Lung microvascular endothelial cell (primary cell): ENCODE measurements around the gene SETD1B. TPM values are rescaled to one million over a fixed set of nuclear protein-coding genes. Genes with fewer than 3 reads are reported as not detected.

ENCODE experiments used
- DNase-seq, 2 donors: peaks; one replicate each; pipeline versions ENCODE4 v3.0.0 to v3.0.0-alpha.2; 2010; ENCODE audit warnings: low read depth in 2 of 2
- total RNA-seq: library from RNA; depleted of rRNA; stranded (reverse); fragments of >200 nt; gene quantifications from 2 replicates; pipeline ENCODE4 v1.2.1, GENCODE V29; 2014

SETD1B gene
- total RNA-seq, 1 donor from 2014 or later = 1.4 TPM

DNA sequence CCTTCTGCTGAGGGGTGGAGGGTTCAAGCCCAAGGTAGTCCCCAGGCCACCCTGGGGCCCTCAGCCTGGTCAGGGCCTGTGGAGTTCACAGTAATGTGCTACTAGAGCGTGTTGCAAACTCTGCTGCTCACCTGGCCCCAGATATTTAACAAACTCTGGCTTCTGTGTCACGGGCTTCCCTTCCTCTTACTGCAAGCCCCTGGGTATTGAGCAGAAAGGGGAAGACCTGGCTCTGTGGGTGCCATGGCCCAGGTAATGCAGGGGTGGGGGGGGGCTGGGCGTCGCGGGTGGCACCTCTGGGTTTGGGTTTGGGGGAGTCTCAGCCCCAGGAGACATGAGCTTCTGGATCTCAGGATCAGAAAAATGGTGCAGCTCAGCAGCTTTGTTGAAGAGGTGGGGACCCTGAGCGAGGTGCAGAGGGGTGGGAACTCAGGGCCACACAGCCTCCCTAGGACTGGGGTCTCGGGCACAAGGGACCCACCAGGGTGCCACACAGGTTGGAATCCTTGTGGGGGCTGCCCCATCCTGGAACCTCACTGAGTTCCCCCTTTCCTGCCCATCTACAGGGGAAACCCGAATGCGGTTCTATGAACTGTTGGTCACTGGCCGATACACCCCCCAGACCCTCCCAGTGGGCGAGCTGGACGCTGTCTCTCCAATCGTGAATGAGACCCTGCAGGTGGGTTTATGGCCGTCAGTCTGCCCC, 4.0 kb downstream of the SETD1B start:
- DNase-seq = no peak

DNA sequence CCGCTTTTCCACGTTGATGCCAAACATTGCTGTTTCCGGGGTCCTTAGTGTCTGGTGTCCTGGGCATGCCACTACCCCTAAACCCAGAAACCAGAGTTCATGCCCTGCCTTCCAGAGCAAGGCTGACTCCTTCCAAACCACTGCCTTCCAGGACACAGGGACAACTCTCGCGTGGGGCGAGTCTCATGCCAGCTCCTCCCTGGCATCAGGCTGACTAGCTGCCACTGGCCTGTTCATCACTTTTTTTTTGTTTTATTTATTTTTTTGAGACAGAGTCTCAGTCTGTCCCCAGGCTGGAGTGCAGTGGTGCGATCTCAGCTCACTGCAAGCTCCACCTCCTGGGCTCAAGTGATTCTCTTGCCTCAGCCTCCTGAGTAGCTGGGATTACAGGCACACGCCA, 4.8 kb downstream of the SETD1B start:
- no peak for DNase-seq

DNA sequence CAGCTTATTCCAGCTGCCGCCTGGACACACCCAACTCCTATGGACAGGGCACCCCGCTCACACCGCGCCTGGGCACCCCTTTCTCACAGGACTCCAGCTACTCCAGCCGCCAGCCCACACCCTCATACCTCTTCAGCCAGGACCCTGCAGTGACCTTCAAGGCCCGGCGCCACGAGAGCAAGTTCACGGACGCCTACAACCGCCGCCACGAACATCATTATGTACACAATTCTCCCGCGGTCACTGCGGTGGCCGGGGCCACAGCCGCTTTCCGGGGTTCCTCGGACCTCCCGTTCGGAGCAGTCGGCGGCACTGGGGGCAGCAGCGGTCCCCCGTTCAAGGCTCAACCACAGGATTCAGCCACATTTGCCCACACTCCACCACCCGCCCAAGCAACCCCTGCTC, 5.9 kb downstream of the SETD1B start:
- DNase-seq = no peak

DNA sequence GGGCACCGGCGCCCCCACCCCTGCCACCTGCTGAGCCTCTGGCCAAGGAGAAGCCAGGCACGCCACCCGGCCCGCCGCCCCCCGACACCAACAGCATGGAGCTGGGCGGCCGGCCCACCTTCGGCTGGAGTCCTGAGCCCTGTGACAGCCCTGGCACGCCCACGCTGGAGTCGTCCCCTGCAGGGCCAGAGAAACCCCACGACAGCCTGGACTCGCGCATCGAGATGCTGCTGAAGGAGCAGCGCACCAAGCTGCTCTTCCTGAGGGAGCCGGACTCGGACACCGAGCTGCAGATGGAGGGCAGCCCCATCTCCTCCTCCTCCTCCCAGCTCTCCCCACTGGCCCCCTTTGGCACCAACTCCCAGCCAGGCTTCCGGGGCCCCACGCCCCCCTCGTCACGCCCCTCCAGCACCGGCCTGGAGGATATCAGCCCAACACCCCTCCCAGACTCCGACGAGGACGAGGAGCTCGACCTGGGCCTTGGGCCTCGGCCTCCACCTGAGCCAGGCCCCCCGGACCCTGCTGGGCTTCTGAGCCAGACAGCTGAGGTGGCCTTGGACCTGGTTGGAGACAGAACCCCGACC, 6.5 kb downstream of the SETD1B start:
- no peak for DNase-seq

DNA sequence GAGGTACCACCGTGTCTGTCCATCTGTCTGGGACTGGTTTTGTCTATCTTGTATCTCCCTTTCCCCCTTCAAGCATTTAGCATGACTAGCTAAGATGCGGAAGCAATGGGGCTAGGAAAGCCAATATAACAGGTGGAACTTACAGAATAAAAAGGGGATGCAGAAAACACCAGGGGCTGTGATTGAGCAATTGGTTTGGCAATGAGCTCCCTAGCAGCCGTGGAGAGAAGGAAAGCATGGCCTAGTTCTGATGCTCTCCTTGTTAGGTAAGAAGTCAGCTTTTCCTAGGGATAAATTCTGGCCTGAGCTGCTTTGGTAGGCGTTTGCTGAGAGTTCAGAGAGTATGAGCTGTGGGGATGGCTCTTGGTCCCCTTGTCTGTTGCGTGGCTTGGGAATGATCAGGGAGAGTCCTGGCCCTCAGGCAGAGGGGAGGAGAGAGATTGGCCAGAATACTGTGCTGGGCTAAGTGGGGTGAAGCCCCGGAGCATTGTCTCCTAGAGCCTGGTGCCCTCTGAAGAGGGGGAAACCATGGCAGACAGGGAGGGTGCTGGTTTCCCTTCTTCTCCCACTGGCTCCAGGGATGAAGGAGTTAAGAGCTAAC, 7.1 kb downstream of the SETD1B start:
- no peak for DNase-seq

DNA sequence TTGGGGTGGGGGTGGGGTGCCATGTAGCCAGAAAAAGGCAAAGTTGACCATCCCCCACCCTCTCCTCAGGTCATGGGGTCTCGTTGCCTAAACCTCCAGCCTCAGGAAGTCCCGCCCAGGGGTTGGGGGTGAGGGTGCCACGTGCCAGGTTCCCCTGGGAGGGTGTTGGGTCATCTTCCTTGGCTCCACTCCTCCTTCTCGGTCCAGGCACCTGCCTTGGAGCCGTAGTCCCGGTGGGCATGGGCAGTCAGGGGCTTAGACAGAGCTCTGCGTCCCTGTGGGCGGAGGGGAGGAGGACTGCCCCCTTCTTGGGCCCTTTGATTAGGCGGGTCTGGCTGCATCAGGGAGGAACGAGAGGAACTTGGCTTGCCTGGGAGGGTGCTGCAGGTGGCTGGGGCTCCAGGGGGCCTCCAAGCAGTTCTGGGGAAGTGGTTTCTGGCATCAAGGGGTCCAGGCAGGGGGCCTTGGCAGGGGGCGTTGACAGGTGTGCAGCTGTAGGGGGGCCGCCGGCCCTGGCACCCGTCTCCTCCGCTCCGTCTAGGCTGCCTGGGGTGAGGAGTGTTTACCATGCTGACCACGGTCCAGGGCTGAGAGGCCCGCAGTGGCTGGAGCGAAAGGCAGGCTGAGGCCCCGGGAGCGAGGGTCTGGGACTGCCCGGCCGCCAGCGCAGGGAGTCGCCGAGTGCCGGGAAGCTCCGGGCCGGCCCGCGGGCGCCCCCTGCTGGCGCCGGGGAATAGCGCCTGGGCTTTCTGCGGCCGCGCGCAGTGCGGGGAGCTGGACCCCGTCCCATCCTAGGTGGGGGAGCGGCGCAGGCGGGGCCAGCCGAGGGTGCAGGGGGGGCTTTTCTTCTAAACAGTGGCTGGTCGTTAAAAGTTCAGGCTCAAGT, 7.9 kb downstream of the SETD1B start:
- peak; percentile 80 to 81 for DNase-seq

DNA sequence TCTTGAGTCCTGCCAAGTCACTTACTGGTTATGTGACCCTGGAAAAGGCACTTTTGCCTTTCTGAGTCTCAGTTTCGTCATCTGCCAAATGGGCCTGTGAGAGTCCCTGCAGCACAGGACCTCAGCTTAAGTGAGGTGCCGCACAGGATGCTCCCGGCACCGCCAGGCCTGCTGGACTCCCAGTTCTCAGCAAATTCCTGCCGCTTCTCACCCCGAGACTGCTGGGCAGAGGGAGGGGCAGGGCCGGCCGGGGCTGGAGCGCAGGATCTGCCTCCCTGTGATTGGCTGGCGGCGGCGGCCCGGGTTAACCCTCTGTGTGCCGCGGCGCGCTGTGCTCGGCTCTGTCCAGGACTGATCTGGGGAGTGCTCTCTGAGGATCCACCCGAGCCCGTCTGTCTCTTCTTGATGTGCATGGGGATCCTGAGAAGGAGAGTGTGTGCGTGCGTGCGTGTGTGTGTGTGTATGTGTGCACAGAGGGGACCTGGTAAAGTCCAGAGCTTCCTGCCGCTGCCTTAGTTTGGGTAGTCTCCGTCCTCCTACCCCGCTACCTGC, 8.6 kb downstream of the SETD1B start:
- DNase-seq = peak; percentile 81 to 85

DNA sequence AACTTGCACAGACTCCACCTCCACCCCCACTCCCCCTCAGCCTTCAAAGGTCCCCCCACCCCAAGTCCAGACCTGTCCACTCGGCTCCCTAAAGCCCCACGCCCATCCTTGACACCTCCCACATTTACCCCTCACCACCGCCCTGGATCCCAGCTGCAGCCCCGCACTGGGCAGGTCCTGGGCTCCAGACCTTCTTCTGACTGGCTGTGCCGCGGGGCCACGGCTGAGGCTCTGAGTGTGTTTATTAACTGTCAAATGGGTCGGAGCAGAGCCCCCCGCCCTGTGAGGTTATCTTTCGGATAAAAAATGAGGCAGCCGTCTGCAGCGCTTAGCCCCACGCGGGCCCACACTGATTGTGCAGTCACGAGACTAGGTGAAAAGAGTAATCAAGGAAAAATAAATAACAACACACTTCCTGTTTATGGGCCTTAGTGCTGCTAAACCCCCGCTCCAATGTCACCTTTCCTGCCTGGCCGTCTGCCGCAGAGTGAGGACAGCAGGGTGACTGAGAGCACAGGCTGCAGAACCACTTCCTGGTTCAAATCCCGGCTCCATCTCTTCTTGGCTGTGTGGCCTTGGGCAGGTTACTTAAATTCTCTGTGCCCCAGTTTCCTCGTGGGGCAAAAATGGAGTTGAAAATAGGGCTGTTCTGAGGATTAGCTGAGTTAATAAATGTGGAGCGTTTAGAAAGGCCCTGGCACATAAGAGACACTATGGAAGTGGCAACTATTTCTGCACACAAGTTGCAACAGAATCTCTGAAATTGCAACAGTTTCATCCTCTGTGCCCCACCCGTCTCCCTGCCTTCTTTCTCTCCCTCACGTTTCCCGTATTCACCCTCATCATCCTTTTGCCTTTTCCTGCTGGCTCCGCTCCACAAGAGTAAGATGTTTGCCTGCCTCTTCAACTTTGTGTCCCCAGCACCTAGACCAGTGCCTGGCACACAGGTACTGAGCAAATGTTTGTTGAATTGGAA, 9.4 kb downstream of the SETD1B start:
- DNase-seq = peak in 1 of 2 donors; percentile 68

DNA sequence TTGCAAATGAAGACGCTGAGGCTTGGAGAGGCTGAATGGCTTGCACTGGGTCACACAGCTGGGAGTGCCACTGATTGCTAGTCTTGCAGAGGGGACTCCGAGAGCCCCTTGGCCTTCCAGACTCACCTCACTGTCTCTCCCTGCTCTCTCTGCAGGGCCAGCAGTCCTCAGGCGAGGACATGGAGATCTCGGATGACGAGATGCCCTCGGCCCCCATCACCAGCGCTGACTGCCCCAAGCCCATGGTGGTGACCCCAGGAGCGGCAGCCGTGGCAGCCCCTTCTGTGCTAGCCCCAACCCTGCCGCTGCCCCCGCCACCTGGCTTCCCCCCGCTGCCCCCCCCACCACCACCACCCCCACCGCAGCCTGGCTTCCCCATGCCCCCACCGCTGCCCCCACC, 10.1 kb downstream of the SETD1B start:
- DNase-seq = no peak

DNA sequence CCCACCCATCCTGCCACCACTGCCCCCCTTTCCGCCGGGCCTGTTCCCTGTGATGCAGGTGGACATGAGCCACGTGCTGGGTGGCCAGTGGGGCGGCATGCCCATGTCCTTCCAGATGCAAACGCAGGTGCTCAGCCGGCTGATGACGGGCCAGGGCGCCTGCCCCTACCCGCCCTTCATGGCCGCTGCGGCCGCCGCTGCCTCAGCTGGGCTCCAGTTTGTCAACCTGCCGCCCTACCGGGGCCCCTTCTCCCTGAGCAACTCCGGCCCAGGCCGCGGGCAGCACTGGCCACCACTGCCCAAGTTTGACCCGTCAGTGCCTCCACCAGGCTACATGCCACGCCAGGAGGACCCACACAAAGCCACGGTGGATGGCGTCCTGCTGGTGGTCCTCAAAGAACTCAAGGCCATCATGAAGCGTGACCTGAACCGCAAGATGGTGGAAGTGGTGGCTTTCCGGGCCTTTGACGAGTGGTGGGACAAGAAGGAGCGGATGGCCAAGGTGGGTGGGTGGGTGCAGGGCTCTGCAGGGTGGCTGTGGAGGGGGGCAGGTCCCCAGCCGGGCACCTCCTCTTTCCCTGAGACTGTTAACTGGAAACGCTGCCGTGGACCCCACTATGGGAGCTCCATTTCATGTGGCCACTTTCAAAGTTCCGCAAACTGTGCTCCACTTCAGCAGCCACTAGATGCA, 10.8 kb downstream of the SETD1B start:
- DNase-seq = no peak

DNA sequence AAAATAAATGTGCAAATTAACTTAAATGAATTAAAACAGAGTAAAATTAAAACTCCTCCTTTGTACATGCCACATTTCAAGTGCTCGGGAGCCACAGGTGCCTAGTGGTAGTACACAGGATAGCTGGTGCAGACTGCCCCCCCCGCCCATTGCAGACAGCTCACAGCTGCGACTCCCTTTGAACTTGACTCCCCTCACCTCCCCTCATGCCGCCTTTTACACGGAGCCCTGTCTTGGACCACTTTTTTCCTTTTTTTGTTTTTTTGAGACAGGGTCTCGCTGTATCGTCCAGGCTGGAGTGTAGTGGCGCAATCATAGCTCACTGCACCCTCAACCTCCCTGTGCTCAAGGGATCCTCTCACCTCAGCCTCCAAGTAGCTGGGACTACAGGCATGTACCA, 11.5 kb downstream of the SETD1B start:
- no peak for DNase-seq

DNA sequence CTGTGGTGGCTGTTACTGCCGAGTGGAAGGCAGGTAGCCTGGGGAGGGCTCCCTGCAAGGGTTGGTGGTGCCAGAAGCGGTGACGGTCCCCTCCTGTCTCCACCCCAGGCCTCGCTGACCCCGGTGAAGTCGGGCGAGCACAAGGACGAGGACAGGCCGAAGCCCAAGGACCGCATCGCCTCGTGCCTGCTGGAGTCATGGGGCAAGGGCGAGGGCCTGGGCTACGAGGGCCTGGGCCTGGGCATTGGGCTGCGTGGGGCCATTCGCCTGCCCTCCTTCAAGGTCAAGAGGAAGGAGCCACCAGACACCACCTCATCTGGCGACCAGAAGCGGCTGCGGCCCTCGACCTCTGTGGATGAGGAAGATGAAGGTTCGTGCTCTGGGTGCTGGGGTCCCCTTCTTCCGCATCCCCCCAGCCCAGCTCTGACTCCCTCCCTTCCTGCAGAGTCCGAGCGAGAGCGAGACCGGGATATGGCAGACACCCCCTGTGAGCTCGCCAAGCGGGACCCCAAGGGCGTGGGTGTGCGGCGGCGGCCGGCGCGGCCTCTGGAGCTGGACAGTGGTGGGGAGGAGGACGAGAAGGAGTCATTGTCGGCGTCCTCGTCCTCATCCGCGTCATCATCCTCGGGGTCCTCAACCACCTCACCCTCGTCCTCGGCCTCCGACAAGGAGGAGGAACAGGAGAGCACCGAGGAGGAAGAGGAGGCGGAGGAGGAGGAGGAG, 13.3 kb downstream of the SETD1B start:
- DNase-seq = no peak

DNA sequence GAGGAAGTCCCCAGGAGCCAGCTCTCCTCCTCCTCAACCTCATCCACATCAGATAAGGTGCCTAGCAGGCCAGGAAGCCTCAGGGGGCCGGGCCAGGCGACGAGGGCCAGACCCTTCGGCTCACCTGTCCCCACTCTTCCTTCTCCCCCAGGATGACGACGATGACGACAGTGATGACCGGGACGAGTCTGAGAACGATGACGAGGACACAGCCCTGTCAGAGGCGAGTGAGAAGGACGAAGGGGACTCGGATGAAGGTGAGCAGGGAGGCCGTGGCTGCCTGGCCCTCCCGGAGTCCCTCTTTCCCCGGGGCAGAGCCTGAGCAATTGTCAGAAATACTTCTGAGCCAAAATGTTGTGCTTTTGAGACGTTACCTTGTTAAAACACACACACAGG, 13.8 kb downstream of the SETD1B start:
- no peak for DNase-seq

DNA sequence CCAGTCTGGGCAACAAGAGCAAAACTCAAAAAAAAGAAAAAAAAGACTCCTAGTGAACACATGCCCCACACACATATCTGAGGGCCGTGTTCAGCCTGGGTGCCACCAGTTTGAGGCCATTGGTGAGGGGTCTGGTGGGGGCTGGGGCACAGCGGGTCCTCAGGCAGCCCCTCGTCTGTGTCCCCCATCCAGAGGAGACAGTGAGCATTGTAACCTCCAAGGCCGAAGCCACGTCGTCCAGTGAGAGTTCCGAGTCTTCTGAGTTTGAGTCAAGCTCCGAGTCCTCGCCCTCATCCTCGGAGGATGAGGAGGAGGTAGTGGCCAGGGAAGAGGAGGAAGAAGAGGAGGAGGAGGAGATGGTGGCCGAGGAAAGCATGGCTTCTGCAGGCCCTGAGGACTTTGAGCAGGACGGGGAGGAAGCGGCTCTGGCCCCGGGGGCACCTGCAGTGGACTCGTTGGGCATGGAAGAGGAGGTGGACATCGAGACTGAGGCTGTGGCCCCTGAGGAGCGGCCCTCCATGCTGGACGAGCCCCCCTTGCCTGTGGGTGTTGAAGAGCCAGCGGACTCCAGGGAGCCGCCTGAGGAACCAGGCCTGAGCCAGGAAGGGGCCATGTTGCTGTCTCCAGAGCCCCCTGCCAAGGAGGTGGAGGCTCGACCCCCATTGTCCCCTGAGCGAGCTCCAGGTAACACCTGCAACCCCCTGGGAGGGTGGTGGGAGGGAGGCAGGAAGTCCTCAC, 15.6 kb downstream of the SETD1B start:
- DNase-seq = no peak

DNA sequence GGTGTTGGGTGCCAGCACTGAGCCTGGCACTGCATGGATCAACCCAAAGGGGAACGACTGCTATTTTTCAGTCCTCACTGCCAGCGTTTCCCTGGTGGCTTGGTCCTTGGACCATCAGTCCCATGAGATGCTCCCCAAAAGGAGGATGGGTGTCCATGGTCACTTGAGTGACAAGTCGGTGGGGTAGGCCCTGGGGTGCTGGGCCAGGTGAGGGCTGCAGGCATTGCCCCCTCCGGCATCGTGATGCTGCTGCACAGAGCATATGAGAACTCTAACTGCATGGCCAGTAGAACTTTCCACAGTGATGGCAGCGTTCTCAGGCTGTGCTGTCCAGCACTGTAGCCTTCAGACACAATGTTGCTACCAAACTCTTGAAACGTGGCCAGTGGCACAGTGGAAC, 16.2 kb downstream of the SETD1B start:
- no peak for DNase-seq

DNA sequence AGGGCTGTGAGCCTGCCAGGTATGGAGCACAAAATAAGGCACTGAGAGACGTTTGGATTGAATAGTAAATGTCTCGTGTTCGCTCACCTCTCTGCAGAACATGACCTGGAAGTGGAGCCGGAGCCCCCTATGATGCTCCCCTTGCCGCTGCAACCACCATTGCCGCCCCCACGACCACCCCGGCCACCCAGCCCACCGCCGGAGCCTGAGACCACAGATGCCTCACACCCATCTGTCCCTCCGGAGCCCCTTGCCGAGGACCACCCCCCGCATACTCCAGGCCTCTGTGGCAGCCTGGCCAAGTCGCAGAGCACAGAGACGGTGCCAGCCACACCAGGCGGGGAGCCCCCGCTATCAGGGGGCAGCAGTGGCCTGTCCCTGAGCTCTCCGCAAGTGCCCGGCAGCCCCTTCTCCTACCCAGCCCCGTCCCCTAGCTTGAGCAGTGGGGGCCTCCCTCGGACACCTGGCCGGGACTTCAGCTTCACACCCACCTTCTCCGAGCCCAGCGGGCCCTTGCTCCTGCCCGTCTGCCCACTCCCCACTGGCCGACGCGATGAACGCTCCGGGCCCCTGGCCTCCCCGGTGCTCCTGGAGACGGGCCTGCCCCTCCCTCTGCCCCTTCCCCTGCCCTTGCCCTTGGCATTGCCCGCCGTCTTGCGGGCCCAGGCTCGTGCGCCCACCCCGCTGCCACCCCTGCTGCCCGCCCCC, 18.7 kb downstream of the SETD1B start:
- DNase-seq = no peak

DNA sequence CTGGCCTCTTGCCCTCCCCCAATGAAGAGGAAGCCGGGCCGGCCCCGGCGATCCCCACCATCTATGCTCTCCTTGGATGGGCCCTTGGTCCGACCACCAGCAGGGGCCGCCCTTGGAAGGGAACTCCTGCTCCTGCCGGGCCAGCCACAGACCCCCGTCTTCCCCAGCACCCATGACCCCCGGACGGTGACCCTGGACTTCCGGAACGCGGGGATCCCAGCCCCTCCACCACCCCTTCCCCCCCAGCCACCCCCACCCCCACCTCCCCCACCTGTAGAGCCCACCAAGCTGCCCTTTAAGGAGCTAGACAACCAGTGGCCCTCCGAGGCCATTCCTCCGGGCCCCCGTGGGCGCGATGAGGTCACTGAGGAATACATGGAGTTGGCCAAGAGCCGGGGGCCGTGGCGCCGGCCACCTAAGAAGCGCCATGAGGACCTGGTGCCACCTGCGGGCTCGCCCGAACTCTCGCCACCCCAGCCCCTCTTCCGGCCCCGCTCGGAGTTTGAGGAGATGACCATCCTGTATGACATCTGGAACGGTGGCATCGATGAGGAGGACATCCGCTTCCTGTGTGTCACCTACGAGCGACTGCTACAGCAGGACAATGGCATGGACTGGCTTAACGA, 19.4 kb downstream of the SETD1B start:
- DNase-seq = no peak

DNA sequence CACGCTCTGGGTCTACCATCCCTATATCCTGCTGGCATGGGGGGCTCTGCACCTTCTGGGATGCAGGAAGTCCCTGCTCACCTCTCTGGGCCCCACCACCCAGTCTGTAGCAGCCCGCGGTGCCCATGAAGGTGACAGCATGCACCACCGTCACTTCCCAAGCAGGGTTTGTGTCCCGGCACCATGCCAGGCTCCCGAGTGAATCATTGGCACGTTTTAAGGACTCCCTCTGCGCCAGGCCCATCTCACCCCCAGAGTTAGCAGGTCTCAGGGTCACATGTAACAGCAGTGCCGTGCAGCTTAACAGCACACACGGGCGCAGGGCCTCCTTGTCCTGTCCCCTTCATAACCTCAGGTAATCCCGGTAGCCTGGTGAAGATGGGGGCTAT, 19.9 kb downstream of the SETD1B start:
- DNase-seq = no peak
